ENCODE results near the gene ASXL2. TPM values are rescaled to one million over a fixed set of nuclear protein-coding genes. Genes with fewer than 3 reads are reported as not detected.

Gene ASXL2
- total RNA-seq, 1 donor from 2014 or later = 19.9 TPM

- no peak overlapping the region for H3K27ac Mint-ChIP-seq (ENCODE audit: unreplicated experiment)
Measured at GRCh38 chr2:25817630-25818029, 60.7 kb downstream of the ASXL2 start.

GRCh38 chr2:25817006-25817405, 61.3 kb downstream of the ASXL2 start:
- H3K27ac Mint-ChIP-seq (ENCODE audit: unreplicated experiment) = no peak overlapping the region
- no peak overlapping the region for H3K4me3 Mint-ChIP-seq (ENCODE audit: unreplicated experiment)
- no peaks in the 10 kb centered on the region for H3K36me3 Mint-ChIP-seq (ENCODE audit: unreplicated experiment)
- H3K4me1 Mint-ChIP-seq (ENCODE audit: low read depth, unreplicated experiment) = no peaks in the 10 kb centered on the region
- H3K27me3 Mint-ChIP-seq (ENCODE audit: unreplicated experiment) = no peaks in the 10 kb centered on the region
- DNase-seq = no peak
- TF ChIP-seq, protein P1, sequence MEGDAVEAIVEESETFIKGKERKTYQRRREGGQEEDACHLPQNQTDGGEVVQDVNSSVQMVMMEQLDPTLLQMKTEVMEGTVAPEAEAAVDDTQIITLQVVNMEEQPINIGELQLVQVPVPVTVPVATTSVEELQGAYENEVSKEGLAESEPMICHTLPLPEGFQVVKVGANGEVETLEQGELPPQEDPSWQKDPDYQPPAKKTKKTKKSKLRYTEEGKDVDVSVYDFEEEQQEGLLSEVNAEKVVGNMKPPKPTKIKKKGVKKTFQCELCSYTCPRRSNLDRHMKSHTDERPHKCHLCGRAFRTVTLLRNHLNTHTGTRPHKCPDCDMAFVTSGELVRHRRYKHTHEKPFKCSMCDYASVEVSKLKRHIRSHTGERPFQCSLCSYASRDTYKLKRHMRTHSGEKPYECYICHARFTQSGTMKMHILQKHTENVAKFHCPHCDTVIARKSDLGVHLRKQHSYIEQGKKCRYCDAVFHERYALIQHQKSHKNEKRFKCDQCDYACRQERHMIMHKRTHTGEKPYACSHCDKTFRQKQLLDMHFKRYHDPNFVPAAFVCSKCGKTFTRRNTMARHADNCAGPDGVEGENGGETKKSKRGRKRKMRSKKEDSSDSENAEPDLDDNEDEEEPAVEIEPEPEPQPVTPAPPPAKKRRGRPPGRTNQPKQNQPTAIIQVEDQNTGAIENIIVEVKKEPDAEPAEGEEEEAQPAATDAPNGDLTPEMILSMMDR (IDR thresholded peaks at IDR 0.05; ENCODE audit: partially characterized antibody, unreplicated experiment) = no peak
- no peaks in the 10 kb centered on the region for H3K9me3 Mint-ChIP-seq (ENCODE audit: unreplicated experiment)

More at GRCh38 chr2:25817630-25818029, 60.7 kb downstream of the ASXL2 start:
- H3K4me1 Mint-ChIP-seq (ENCODE audit: low read depth, unreplicated experiment) = peaks cover 2% of the 10 kb centered on the region
- no peak overlapping the region for H3K4me3 Mint-ChIP-seq (ENCODE audit: unreplicated experiment)
- H3K9me3 Mint-ChIP-seq (ENCODE audit: unreplicated experiment) = no peaks in the 10 kb centered on the region
- DNase-seq = no peak
- TF ChIP-seq, protein P1 (IDR thresholded peaks at IDR 0.05; ENCODE audit: partially characterized antibody, unreplicated experiment) = no peak
- H3K36me3 Mint-ChIP-seq (ENCODE audit: unreplicated experiment) = no peaks in the 10 kb centered on the region
- no peaks in the 10 kb centered on the region for H3K27me3 Mint-ChIP-seq (ENCODE audit: unreplicated experiment)

GRCh38 chr2:25816249-25816648, 62.0 kb downstream of the ASXL2 start:
- no peak overlapping the region for H3K4me3 Mint-ChIP-seq (ENCODE audit: unreplicated experiment)
- H3K27ac Mint-ChIP-seq (ENCODE audit: unreplicated experiment) = no peak overlapping the region

DNA sequence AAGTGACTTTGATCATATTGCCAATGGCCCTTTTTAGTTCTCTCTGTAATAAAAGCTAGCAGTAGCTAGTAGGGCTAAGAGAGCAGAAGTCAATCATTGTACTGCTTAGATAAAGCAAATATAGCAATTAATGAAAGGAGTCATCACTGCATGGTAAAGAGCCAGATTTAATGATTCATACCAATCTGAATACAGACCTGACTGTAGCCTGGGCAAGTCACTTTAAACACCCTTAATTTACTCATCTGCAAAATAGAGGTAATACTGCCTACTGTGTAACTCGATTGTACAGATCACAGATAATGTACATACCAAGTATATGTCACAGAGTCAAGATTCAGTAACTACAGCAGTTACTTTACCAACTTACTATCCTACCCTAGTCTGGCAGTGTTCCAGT, 63.6 kb downstream of the ASXL2 start:
- Mint-ChIP-seq H3K27me3 (ENCODE audit: unreplicated experiment) (peaks cover 1% of the 10 kb centered on the region), H3K27ac (ENCODE audit: unreplicated experiment) (no peak overlapping the region), H3K36me3 (ENCODE audit: unreplicated experiment) (no peaks in the 10 kb centered on the region), H3K4me1 (ENCODE audit: low read depth, unreplicated experiment) (peaks cover 7% of the 10 kb centered on the region), H3K9me3 (ENCODE audit: unreplicated experiment) (no peaks in the 10 kb centered on the region), H3K4me3 (ENCODE audit: unreplicated experiment) (no peak overlapping the region)
- TF ChIP-seq, protein P1 (IDR thresholded peaks at IDR 0.05; ENCODE audit: partially characterized antibody, unreplicated experiment) = no peak
- no peak for DNase-seq

More at GRCh38 chr2:25816249-25816648, 62.0 kb downstream of the ASXL2 start:
- DNase-seq = no peak
- no peaks in the 10 kb centered on the region for H3K27me3 Mint-ChIP-seq (ENCODE audit: unreplicated experiment)
- H3K9me3 Mint-ChIP-seq (ENCODE audit: unreplicated experiment) = no peaks in the 10 kb centered on the region
- TF ChIP-seq, protein P1 (IDR thresholded peaks at IDR 0.05; ENCODE audit: partially characterized antibody, unreplicated experiment) = no peak
- no peaks in the 10 kb centered on the region for H3K36me3 Mint-ChIP-seq (ENCODE audit: unreplicated experiment)
- H3K4me1 Mint-ChIP-seq (ENCODE audit: low read depth, unreplicated experiment) = no peaks in the 10 kb centered on the region

GRCh38 chr2:25810428-25810827, 67.9 kb downstream of the ASXL2 start:
- H3K27ac Mint-ChIP-seq (ENCODE audit: unreplicated experiment) = no peak overlapping the region
- H3K36me3 Mint-ChIP-seq (ENCODE audit: unreplicated experiment) = no peaks in the 10 kb centered on the region
- peaks cover 12% of the 10 kb centered on the region for H3K4me1 Mint-ChIP-seq (ENCODE audit: low read depth, unreplicated experiment)
- no peaks in the 10 kb centered on the region for H3K9me3 Mint-ChIP-seq (ENCODE audit: unreplicated experiment)
- H3K27me3 Mint-ChIP-seq (ENCODE audit: unreplicated experiment) = peaks cover 1% of the 10 kb centered on the region
- no peak for DNase-seq
- TF ChIP-seq, protein P1 (IDR thresholded peaks at IDR 0.05; ENCODE audit: partially characterized antibody, unreplicated experiment) = no peak
- no peak overlapping the region for H3K4me3 Mint-ChIP-seq (ENCODE audit: unreplicated experiment)

Measured in glutamatergic neuron (in vitro differentiated cells).